BLaER1 treated with 17β-estradiol and CSF1 and Interleukin-3, amounts not matched to agents 10 nM and 100 nM (cell line): ENCODE data around the gene PNCK.

ENCODE experiments used
- H3K27ac ChIP-seq, 11 experiments: shearing (Covaris generic); formaldehyde crosslinking; 2 replicates each; pipeline ENCODE4 v1.8.1; 2022
- H3K27me3 ChIP-seq, 11 experiments: shearing (Covaris generic); formaldehyde crosslinking; 2 replicates each; pipeline ENCODE4 v1.8.1; 2022
- H3K36me3 ChIP-seq, 11 experiments: shearing (Covaris generic); formaldehyde crosslinking; 2 replicates each; pipeline ENCODE4 v1.8.1; 2022
- H3K4me1 ChIP-seq, 10 experiments: shearing (Covaris generic); formaldehyde crosslinking; 2 replicates each; pipeline ENCODE4 v1.8.1; 2022
- H3K4me2 ChIP-seq, 11 experiments: shearing (Covaris generic); formaldehyde crosslinking; 2 replicates each; pipeline ENCODE4 v1.8.1; 2022
- H3K4me3 ChIP-seq, 10 experiments: shearing (Covaris generic); formaldehyde crosslinking; 2 replicates each; pipeline ENCODE4 v1.8.1; 2022
- H3K9ac ChIP-seq, 11 experiments: shearing (Covaris generic); formaldehyde crosslinking; 2 replicates each; pipeline ENCODE4 v1.8.1; 2022
- H3K9me3 ChIP-seq, 11 experiments: shearing (Covaris generic); formaldehyde crosslinking; replicated peaks in 1 of 11; 2 replicates each; pipeline ENCODE4 v1.8.1; 2022
- H4K20me1 ChIP-seq, 11 experiments: shearing (Covaris generic); formaldehyde crosslinking; 2 replicates each; pipeline ENCODE4 v1.8.1; 2022
- Cebpa-rat ChIP-seq, 11 experiments: shearing (Covaris generic); IDR thresholded peaks; 2 replicates each; pipeline ENCODE4 v1.8.1; 2022

Gene PNCK

GRCh38 chrX:153635788-153636668 lies 37.6 kb downstream of the PNCK start:
- Histone ChIP-seq H4K20me1 (peaks cover 0 to 51% (median 9%) of the 10 kb centered on the region in 11 experiments; a peak in 9 of 22 replicates), H3K36me3 (no peaks in the 10 kb centered on the region), H3K4me2 (peak overlapping the region in 10 of 11 experiments; percentile 15 to 87 (median 70); a peak in 18 of 22 replicates), H3K9me3 (peaks cover 8 to 21% (median 16%) of the 10 kb centered on the region in 11 experiments), H3K27me3 (peaks cover 33 to 100% (median 80%) of the 10 kb centered on the region in 11 experiments), H3K27ac (no peak overlapping the region), H3K4me3 (no peak overlapping the region), H3K4me1 (peaks cover 15 to 57% (median 56%) of the 10 kb centered on the region in 10 experiments; a peak in 19 of 20 replicates), H3K9ac (no peak overlapping the region)
- no peak for TF ChIP-seq Cebpa-rat (IDR thresholded peaks at IDR 0.05)

GRCh38 chrX:153635388-153635787 lies 38.2 kb downstream of the PNCK start:
- no peak overlapping the region for H3K9ac ChIP-seq
- peak overlapping the region in 7 of 11 experiments; percentile 26 to 87 (median 78); a peak in 12 of 22 replicates for H3K4me2 ChIP-seq
- TF ChIP-seq Cebpa-rat (IDR thresholded peaks at IDR 0.05): no peak
- no peaks in the 10 kb centered on the region for H3K36me3 ChIP-seq
- no peak overlapping the region for H3K4me3 ChIP-seq
- H3K27me3 ChIP-seq: peaks cover 40 to 100% (median 85%) of the 10 kb centered on the region in 11 experiments
- peaks cover 0 to 51% (median 9%) of the 10 kb centered on the region in 11 experiments; a peak in 9 of 22 replicates for H4K20me1 ChIP-seq
- peaks cover 8 to 51% (median 50%) of the 10 kb centered on the region in 10 experiments; a peak in 18 of 20 replicates for H3K4me1 ChIP-seq
- H3K27ac ChIP-seq: no peak overlapping the region
- peaks cover 13 to 28% (median 22%) of the 10 kb centered on the region in 11 experiments for H3K9me3 ChIP-seq

GRCh38 chrX:153634832-153635231 lies 38.8 kb downstream of the PNCK start:
- H3K4me1 ChIP-seq: peaks cover 3 to 45% (median 44%) of the 10 kb centered on the region in 10 experiments; a peak in 17 of 20 replicates
- peaks cover 45 to 100% (median 91%) of the 10 kb centered on the region in 11 experiments for H3K27me3 ChIP-seq
- no peak for TF ChIP-seq Cebpa-rat (IDR thresholded peaks at IDR 0.05)
- H3K36me3 ChIP-seq: no peaks in the 10 kb centered on the region
- no peak overlapping the region for H3K4me2 ChIP-seq
- H4K20me1 ChIP-seq: peaks cover 0 to 51% (median 9%) of the 10 kb centered on the region in 11 experiments; a peak in 9 of 22 replicates
- H3K9me3 ChIP-seq: peaks cover 13 to 32% (median 24%) of the 10 kb centered on the region in 11 experiments
- H3K27ac ChIP-seq: no peak overlapping the region
- H3K9ac ChIP-seq: no peak overlapping the region
- H3K4me3 ChIP-seq: no peak overlapping the region

- no peak for TF ChIP-seq Cebpa-rat (IDR thresholded peaks at IDR 0.05)
- Histone ChIP-seq H3K4me3 (no peak overlapping the region), H3K27ac (no peak overlapping the region), H3K9me3 (peaks cover 13 to 32% (median 24%) of the 10 kb centered on the region in 11 experiments), H3K36me3 (no peaks in the 10 kb centered on the region), H3K4me2 (no peak overlapping the region), H3K4me1 (peaks cover 0 to 39% (median 38%) of the 10 kb centered on the region in 10 experiments; a peak in 16 of 20 replicates), H3K9ac (no peak overlapping the region), H4K20me1 (peaks cover 0 to 51% (median 9%) of the 10 kb centered on the region in 11 experiments; a peak in 9 of 22 replicates), H3K27me3 (peaks cover 51 to 100% (median 95%) of the 10 kb centered on the region in 11 experiments)
These were observed 39.4 kb downstream of the PNCK start for GRCh38 chrX:153634236-153634635.

- H3K27ac ChIP-seq: no peak overlapping the region
- no peaks in the 10 kb centered on the region for H3K36me3 ChIP-seq
- peaks cover 57 to 100% (median 96%) of the 10 kb centered on the region in 11 experiments for H3K27me3 ChIP-seq
- no peak overlapping the region for H3K9ac ChIP-seq
- TF ChIP-seq Cebpa-rat (IDR thresholded peaks at IDR 0.05): no peak
- peaks cover 0 to 39% (median 35%) of the 10 kb centered on the region in 10 experiments; a peak in 16 of 20 replicates for H3K4me1 ChIP-seq
- no peak overlapping the region for H3K4me2 ChIP-seq
- peaks cover 13 to 32% (median 24%) of the 10 kb centered on the region in 11 experiments for H3K9me3 ChIP-seq
- no peak overlapping the region for H3K4me3 ChIP-seq
- H4K20me1 ChIP-seq: peaks cover 0 to 47% (median 9%) of the 10 kb centered on the region in 11 experiments; a peak in 8 of 22 replicates
These were observed 39.9 kb downstream of the PNCK start for GRCh38 chrX:153633607-153634180.

DNA sequence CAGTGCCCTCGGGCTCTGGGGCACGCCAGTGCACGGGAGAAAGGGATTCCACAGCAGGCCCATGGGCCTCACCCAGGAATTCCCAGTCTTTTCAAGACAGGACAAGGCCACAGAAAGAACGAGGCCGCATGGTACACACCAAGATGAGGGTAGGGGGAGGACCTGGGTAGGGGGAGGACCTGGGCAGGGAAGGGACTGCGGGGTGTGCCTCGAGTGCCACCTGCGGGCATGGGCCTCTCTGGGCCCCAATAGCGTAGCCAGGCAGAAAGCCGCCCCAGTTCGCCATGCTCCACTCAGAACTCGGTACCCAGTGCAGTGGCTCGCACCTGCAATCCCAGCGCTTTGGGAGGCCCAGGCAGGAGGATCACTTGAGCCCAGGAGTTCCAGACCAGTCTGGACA lies 40.6 kb downstream of the PNCK start:
- H3K27me3 ChIP-seq: peaks cover 63 to 100% (median 96%) of the 10 kb centered on the region in 11 experiments
- H3K27ac ChIP-seq: no peak overlapping the region

DNA sequence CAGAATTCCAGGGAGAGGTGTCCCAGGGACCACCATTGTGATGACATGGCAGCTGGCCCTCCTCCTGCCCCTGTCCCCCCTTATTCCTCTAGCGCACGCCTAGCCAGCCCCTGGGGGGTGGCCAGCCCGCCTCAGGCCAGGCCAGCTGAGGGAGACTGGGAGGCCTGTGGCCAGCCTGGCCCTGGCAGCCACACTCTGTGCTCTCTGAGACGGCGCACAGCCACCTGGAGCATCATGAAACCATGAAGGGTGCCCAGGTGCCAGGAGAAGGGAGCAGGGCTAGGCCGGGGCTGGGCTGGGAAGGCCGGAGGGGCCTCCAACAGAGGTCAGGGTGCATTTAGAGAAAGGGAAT lies 41.0 kb downstream of the PNCK start:
- H3K4me1 ChIP-seq: peaks cover 0 to 39% (median 35%) of the 10 kb centered on the region in 10 experiments; a peak in 16 of 20 replicates
- H3K27me3 ChIP-seq: peaks cover 68 to 100% (median 98%) of the 10 kb centered on the region in 11 experiments
- no peak overlapping the region for H3K27ac ChIP-seq
- peaks cover 0 to 43% (median 9%) of the 10 kb centered on the region in 11 experiments; a peak in 8 of 22 replicates for H4K20me1 ChIP-seq
- H3K9me3 ChIP-seq: peaks cover 13 to 32% (median 24%) of the 10 kb centered on the region in 11 experiments
- no peaks in the 10 kb centered on the region for H3K36me3 ChIP-seq
- no peak for TF ChIP-seq Cebpa-rat (IDR thresholded peaks at IDR 0.05)
- H3K9ac ChIP-seq: no peak overlapping the region
- H3K4me2 ChIP-seq: no peak overlapping the region
- H3K4me3 ChIP-seq: no peak overlapping the region

More for the DNA sequence above, 40.6 kb downstream of the PNCK start:
- H3K9ac ChIP-seq: no peak overlapping the region
- H3K4me3 ChIP-seq: no peak overlapping the region
- no peak overlapping the region for H3K4me2 ChIP-seq
- peaks cover 0 to 44% (median 9%) of the 10 kb centered on the region in 11 experiments; a peak in 8 of 22 replicates for H4K20me1 ChIP-seq
- H3K9me3 ChIP-seq: peaks cover 13 to 32% (median 24%) of the 10 kb centered on the region in 11 experiments
- TF ChIP-seq Cebpa-rat (IDR thresholded peaks at IDR 0.05): no peak
- no peaks in the 10 kb centered on the region for H3K36me3 ChIP-seq
- H3K4me1 ChIP-seq: peaks cover 0 to 39% (median 35%) of the 10 kb centered on the region in 10 experiments; a peak in 16 of 20 replicates

- H3K27ac ChIP-seq: no peak overlapping the region
- TF ChIP-seq Cebpa-rat (IDR thresholded peaks at IDR 0.05): no peak
- no peak overlapping the region for H3K9ac ChIP-seq
- no peaks in the 10 kb centered on the region for H3K36me3 ChIP-seq
- peaks cover 0 to 39% (median 31%) of the 10 kb centered on the region in 10 experiments; a peak in 16 of 20 replicates for H3K4me1 ChIP-seq
- peaks cover 73 to 100% (median 98%) of the 10 kb centered on the region in 11 experiments for H3K27me3 ChIP-seq
- H3K9me3 ChIP-seq: peaks cover 13 to 32% (median 24%) of the 10 kb centered on the region in 11 experiments
- H3K4me3 ChIP-seq: no peak overlapping the region
- H3K4me2 ChIP-seq: no peak overlapping the region
- H4K20me1 ChIP-seq: peaks cover 0 to 38% (median 7%) of the 10 kb centered on the region in 11 experiments; a peak in 6 of 22 replicates
These were observed 41.6 kb downstream of the PNCK start for GRCh38 chrX:153631907-153632594.
